NCI-H2107 (cell line): ENCODE measurements around the gene TGM2.

Source experiments
- DNase-seq: peaks from one replicate; lab custom pipeline; 2025; lab: John Stamatoyannopoulos, UW

TGM2 gene

GRCh38 chr20:38175304-38176180 lies 10.5 kb upstream of the TGM2 start:
- DNase-seq: no peak

DNA sequence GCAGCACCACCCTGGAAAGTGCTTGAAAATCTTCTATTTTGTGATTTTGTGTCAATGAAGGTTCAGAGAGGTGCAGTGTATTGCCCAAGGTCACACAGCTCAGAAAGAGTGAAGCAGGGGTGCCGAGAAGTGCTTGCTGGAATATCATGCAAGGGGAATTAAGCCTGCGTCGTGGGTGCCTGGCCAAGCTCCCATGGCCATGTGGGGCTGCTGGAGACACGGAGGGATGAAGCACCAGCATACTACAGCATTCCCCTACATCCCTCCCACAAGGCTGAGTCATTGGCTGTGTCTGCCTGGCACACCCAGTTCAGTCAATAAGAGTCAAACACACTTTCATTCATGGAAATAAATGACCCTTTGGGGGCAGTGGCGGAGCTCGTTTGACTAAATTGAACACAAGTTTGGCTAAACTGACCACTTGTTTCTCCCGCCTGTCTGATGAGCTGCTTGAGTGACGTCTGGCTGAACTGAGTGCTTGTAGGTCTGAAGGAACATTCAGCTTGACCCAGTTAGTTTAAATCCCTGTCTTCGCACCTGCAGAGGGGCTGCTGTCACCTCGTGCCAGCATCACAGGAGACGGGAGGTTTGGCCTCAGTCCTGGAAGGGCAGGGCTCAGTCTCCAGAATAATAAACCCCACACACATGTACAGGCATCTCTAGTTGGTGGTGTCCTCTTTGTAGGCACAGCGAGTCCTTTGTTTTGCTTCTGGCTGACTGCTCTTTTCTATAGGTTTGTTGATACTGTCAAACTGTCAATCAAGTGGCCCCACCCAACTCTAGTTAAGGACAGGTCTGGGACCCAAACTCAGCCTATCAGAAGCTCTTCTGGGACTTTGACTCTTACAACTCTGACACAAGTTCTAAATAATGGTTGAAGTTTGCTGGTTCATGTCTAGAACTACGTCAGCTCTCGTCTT lies 8.4 kb upstream of the TGM2 start:
- DNase-seq: no peak

- no peak for DNase-seq
Measured at GRCh38 chr20:38172408-38172807, 7.3 kb upstream of the TGM2 start.

DNA sequence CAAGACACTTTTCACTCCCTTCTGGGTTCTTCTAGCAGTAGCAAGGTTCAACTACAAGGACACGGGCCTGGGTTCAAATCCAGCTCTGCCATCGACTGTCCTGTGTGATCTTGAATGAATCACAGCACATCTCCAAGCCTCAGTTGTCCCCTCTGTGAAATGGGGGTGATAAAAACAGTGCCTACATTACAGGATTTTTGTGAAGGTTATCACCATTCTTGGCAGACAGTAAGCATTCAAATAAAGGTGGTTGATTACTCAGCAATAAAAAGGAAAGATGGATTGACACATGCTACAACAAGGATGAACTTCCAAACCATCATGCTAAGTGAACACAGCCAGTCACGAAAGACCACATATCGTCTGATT lies 6.6 kb upstream of the TGM2 start:
- DNase-seq: no peak

- DNase-seq: no peak
Measured at GRCh38 chr20:38170826-38171674, 6.0 kb upstream of the TGM2 start.

DNA sequence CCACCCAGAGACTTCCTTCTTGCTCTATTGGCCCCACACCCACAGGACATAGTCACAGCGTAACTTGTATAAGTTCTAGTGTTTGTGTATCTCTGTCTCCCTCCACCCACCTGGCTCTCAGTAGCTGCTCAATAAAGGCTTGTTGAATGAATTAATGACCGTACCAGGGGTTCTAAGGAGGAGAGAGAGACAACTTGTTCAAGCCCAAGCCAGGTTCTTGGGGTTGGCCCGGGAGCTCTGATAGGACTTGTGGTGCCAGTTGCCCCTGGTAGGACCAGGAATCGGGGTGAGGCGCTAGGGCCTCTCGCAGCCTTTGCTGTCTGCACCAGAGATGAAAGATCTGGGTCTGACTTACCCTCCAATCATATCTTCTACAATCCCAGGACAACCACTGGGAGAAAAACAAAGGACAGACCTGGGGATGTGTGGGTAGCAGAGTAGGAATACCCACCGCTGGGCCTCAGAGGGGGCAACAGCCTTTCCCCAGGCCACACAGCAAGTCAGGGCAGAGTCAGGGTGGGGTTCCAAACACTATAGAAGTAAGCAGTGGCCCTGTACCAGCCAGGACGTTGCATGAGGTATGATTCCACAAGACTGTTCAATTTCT lies 5.3 kb upstream of the TGM2 start:
- no peak for DNase-seq

- DNase-seq: no peak
Measured at GRCh38 chr20:38169636-38170193, 4.6 kb upstream of the TGM2 start.

GRCh38 chr20:38168791-38169589 lies 3.9 kb upstream of the TGM2 start:
- no peak for DNase-seq

DNA sequence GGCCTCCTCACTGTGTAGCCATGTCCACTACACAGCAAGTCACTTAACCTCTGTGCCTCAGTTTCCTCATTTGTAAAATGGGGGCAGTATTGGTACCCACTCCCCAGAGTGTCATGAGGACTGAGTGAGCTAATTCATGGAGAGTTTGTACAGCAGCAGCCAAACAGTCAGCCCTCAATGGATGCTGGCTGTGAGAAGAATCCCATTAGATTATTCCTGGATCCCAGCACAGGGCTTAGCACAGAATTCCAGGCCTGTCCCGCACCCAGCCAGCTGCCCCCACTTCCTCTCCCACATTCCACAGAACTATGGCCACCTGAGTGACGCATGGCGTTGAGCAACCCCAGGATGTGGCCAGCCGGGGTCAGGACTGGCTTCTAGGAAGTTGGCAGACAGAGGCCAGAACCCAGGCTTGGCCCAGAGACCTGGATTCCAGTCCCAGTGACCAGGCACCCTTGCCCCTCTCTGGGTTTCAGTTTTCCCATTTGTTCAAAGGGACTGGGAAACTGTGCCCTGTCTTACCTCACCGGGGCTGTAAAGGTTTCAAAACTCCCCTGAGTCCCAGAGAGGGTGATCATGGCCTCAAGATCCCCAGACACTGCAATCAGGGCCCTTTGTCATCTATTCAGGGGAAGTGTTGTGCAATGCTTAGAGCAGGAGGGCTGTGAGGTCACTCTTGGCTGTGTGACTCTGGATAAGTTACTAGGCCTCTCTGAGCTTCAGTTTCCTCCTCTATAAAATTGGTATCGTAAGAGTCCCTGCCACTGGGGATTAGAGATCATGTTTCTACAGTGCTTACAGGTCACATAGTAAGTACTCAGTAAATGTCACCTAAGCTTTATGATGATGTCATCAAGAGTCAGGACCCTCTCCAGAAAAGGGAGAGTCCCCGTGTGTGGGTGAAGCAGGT lies 3.0 kb upstream of the TGM2 start:
- no peak for DNase-seq

DNA sequence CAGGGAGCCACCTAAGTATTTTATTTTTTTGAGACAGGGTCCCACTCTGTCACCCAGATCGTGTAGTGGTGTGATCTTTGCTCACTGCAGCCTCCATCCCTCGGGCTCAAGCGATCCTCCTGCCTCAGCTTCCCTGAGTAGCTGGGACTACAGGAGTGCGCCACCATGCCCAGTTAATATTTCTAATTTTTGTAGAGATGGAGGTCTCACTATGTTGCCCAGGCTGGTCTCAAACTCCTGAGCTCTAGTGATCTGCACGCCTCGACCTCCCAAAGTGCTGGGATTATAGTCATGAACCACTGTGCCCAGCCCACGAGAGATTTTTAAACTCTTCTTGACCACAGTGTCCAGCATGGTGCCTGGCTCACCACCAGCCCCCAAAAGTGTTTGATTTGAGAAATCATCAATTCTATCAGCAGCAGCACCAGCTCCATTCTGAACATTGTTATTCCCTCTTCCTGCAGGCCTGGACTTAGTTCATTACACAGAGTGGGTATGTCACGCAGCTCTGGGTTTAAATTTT lies 2.3 kb upstream of the TGM2 start:
- no peak for DNase-seq

GRCh38 chr20:38166703-38167233 lies 1.7 kb upstream of the TGM2 start:
- no peak for DNase-seq

- DNase-seq: no peak
Measured at GRCh38 chr20:38165966-38166702, 1.1 kb upstream of the TGM2 start.

DNA sequence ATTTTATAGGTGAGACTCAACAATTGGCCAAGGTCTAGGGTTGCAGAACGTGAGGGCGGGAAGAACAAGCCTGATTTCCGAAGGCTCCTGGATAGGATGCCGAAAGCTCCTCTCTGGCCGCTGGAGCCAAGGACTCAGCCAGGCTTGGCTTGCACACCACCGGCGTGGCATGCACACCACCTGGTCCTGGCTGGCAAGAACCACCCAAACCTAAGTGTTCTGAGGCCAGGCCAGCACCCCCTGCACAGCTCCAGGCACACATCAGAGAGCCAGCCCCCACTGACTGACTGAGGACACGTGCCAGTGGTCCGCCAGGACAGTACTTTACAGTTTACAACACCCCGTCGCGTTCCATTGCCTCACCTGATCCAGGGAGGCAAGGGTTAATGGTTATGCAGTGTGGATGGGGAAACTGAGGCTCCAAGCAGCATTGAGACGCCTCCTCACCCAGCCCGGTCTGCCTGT lies 414 bp downstream of the TGM2 start:
- no peak for DNase-seq

DNA sequence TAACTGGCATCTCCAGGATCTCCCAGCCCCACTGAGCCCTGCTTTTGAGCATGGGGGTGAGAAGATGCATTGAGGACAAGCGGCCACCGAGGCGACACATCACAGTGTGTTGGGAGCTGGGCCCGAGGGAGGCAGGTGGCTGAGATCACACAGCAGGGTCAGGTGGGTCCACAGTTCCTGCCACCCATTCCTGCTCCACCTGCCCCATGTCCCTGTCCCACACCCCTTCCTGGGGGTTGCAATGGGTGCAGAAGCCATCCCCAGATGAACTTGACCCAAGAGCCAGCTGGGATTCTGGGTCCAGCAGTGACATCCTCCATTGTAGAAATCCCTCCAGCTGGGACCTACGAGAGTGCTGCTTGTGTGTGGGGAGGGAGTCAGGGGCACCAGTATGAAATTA lies 1.0 kb downstream of the TGM2 start:
- no peak for DNase-seq

GRCh38 chr20:38162878-38163875 lies 1.9 kb downstream of the TGM2 start:
- DNase-seq: no peak

DNA sequence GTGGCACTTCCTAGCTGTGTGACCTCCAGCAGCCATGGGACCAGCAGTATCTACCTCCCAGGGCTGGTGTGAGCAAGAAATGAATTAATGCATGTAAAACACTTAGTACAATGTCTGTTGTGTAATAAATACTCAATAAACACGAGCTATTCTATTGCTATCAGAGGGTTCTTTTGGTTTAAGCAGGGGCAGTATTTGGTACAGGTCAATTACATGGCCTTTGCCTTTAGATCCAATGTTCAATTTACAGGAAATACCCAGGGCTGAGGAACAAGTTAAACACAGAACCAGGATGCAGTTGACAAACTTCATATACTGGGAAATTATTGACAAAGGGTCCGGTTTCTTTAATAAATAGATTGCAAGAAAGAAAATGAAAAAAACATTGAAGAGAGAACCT lies 2.9 kb downstream of the TGM2 start:
- no peak for DNase-seq

- DNase-seq: no peak
Measured at GRCh38 chr20:38161412-38161774, 3.7 kb downstream of the TGM2 start.
